D341Med (cell line): ENCODE results near the gene PACRG.
"Not testable (repeated sequence)": the region's sequence is repeated elsewhere in the genome, so short reads cannot be mapped to it uniquely, and the experiment has no call there.

Source experiments
- DNase-seq: peaks from one replicate; pipeline ENCODE4 v3.0.0; 2012; ENCODE audit warnings: low spot score

The PACRG gene

DNA sequence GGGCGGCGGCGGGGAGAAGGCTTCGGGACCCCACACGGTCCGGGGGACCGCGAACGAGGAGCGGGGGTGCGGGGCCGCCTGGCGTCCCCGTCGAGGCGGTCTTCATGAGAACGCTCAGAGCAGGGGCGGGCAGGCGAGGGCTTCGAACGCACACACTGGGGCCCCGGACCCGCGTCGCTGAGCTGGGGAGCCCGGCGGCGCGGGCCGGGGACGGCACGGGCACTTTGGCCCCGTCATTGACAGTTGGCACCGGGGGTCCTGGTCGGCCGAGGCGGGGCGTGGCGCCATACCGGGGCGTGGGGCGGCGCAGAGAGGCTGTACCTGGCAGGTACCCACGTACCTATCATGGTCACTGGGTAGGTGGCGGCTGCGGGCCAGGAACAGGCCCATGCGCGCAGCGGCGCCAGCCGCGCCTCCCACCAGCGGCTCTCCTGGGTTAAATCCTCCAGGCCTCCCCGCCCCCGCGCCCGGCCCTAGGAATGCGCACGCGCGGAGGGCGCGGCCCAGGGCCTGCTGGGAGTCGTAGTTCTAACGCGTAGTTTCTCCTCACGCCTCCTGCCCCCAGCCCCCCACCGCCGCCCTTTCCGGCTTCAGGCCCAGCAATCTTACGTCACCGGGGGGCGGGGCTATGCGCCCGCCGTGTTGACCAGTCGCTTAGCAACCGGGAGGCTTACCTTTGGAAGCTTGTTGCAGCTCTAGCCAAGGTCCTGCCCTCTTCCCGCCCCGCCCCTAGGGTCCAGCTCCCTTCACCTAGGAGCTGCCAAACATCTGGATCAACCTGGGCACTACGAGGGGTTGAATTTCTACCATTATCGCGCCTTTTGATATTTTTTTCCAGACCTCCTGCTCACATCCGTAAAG, at the start of gene PACRG, which contains the start of gene PRKN:
Gene PACRG (plus strand): TSS at position 653 of the 861 bp plus-strand sequence.
Gene PRKN (minus strand): TSS at position 445 of the 861 bp plus-strand sequence.
- DNase-seq, result peak; percentile 99

DNA sequence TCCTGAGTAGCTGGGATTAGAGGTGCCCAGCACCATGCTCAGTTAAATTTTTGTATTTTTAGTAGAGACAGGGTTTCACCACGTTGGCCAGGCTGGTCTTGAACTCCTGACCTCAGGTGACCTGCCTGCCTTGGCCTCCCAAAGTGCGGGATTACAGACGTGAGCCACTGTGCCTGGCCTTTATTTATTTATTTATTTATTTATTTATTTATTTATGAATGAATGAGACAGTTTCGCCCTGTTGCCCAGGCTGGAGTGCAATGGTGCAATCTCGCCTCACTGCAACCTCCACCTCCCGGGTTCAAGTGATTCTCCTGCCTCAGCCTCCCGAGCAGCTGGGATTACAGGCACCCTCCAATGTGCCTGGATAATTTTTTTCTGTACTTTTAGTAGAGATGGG, 48.9 kb upstream of the PACRG start:
- not testable (repeated sequence) for DNase-seq

DNA sequence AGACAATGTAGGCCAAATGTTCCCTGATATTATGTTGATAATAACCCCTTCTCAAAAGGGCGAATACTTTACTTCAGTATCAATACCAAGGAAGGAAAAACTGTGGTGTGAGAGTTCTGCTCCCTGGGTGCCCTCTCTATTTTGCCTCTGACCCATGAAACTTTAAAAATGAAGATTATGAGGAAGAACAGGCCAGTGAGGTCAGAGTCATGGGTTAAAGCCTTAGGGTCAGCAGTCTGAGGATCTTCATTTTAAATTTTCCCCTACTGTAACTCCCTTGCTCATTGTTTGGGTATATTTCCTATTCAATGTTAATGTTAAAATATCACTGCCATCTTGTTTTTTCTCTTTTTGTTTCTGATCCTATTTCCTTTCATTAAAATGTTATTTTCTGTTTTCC, 48.1 kb upstream of the PACRG start:
- DNase-seq, result no peak

DNA sequence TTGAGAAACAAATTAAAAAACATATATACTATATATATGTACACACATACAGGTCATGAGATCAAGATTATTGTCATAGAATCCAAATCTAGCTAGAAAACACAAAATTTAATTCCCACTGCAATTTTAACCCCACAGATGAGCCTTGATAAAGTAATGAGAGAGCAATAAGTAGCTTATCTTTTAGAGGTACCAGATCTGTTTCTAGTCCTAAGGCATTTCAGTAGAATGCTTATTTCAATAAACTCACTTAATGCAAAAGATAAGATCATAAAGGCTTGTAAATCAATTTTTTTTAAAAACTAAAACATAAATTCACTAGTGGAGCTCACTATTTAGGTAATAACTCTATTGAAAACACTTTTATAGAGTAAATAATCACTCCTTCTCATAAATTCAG, 47.4 kb upstream of the PACRG start:
- no peak for DNase-seq

DNA sequence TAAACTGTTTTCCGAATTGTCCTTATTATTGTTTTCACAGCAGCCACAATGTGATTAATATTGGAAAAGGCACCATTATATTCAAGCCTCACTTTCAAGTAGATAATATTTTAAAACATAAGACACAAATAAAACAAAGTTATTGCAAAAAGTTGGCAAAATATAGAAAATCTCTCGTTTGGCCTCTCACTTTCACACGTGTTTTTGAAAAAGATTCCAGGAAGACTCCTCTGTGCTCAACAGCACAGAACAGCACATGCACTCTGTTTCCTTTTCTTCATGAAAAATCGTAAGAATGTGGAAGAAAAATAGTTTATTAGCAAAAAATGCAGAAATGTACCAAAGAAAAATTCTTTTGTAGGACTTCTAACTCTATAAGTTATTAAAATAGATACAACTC, 46.9 kb upstream of the PACRG start:
- DNase-seq, result no peak

DNA sequence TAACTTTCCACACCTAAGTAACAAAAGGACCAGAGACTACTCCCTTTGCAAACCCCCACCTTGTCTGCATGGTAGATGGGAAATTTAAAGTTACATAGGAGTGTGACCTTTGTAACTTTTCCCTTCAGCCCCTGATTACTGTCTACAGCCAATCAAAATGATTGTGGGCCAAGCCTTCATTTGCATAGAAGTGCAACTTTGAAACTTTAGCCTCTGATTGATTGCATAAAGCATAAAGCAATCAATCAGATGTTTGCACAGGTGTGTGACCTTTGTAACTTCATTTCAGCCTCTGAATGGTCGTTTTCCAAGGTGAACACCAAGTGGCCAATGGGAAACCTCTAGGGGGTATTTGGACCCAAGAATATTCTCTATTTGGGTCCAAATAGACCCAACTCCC, 46.3 kb upstream of the PACRG start:
- DNase-seq, result no peak

- no peak for DNase-seq
Observed at GRCh38 chr6:162683135-162683534, 44.6 kb upstream of the PACRG start.

- DNase-seq, result no peak
Observed at GRCh38 chr6:162684052-162684451, 43.7 kb upstream of the PACRG start.

DNA sequence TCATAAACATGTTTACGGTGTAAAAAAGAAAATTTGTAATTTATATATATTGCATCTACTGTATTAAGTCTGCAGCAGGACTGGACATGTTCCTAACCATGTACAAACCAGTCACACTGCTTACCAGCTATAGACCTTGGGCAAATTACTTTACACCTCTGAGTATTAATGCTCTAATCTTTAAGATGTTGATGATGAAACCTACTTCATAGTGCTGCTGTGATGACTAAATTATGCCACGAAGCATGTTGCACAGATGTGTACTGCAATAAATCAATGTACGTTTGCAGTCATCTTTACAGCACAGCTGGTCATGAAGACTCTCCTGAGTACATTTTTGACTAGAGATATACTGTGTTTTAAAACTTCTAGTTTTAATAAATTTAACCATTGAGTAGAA, 42.8 kb upstream of the PACRG start:
- no peak for DNase-seq

DNA sequence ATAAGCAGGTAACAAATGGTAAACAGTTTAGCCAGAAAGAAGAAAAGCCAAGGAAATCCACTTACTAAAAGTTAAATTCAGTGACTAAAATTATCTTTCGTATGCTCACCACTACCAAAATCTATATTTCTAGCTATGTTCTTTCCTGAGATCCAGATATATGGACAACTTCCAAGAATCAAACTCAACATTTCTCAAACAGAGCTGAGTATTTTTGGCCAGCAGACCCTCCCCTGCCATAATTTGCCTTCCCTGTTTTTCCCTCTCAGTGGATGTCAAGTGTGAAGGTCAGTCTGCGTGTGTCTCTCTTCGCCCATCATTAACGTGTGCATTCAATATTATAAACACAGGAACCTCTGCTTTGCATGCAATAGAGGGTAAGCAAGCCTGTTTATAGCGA, 42.2 kb upstream of the PACRG start:
- DNase-seq, result no peak

DNA sequence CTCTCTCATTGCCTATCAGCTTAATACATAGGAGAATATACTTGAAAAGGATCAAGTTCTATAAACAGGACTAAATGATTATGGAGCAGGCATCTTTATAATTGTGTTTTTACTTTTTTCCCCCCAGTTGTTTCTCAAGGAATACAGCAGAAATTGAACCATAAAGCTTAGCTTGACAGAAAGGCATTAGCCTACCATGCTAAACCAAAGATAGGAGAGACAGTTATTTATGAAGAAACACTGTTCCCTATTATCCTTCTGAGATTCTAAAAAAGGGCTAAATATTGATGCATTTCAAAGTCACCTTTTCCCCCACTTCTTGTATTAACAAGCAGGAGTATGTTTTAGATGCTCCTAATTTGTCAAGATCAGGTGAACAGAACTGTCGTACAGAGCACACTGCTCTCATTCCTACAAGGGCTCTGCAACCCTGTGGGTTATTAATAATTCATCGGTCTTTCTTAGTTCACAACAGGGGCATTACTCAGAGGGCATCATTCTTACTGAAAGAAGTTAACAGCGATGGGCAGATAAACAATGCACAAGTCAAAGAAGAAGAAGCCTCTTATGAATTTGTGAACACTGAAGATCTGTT, 38.9 kb upstream of the PACRG start:
- DNase-seq, result no peak

DNA sequence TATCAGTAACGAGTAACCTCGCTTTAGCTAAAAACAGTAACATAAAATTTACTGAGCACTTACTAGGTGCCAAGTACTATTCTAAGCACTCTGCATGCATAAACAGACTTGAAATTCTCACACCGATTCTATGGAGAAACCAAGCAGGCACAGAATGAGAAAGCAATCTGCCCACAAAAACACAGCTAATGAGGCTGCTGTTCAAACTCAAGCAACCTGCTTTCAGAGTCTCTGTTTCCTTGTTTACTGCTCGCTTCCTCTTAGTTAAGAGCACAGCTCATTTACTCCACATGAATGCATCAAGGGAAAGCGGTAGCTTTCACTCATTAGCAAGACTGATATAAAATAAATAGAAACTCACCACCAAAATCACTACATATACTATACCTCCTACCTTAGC, 37.6 kb upstream of the PACRG start:
- no peak for DNase-seq

GRCh38 chr6:162697872-162698403, 29.8 kb upstream of the PACRG start:
- DNase-seq, result no peak

DNA sequence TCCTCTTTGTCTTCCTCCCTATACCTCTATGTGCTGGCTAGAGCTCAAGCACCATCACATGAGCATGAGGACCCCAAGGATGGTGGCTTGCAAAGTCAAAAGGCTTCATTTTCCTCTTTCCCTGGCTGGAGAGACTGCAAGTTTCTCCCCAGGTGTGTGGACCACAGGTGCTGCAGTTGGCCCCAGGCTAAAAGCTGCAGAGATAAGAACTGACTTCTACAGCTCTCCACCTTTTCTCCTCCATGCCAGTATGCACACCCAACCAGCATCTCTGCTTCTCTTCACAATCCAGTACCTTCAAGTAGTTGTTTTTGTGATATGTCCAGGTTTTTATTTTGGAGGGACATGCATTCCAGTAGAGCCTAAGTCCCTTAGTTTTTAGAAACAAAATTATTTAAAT, 29.3 kb upstream of the PACRG start:
- DNase-seq, result no peak

GRCh38 chr6:162699961-162700360, 27.8 kb upstream of the PACRG start:
- no peak for DNase-seq

DNA sequence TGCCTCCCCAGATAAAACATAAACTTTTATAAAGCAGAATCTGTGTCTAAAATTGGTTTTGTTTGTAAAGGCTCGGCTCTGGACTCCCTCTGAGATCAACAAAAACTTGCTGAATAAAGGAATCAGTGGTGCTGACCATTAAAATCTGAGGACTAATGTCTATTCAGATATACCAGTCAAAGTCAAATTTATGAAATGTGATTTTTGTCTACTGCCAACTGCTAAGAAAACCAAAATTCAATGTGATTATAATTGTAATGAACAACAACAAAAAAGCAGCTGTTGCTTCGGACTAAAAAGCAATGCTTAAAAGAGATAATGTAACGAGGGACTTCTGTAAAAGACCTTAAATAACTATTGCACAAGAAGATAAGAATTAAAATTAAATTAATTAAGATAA, 26.8 kb upstream of the PACRG start:
- DNase-seq, result no peak

GRCh38 chr6:162701551-162701950, 26.2 kb upstream of the PACRG start:
- no peak for DNase-seq

GRCh38 chr6:162702446-162702845, 25.3 kb upstream of the PACRG start:
- no peak for DNase-seq

GRCh38 chr6:162704001-162704400, 23.8 kb upstream of the PACRG start:
- no peak for DNase-seq

GRCh38 chr6:162705736-162706135, 22.0 kb upstream of the PACRG start:
- DNase-seq, result no peak

GRCh38 chr6:162706232-162706631, 21.5 kb upstream of the PACRG start:
- DNase-seq, result no peak

GRCh38 chr6:162708971-162709370, 18.8 kb upstream of the PACRG start:
- no peak for DNase-seq

DNA sequence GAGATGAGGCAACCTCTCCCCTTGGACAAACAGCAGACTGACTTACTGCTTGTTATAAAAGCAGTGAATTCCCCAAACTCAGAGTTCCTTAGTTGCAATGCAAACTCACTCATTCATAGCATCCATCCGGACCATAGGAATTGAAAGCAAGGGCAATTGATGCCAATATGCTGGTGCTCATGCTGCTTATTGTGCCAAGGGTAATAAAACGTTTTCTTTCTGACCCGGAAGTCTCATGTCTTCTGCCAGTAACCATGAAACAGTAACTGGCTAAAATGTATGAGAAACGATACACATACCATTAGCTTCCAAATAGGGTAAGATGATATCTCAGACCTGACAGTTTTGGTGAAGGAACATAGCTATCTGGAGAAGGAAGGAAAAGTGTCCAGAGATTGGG, 18.3 kb upstream of the PACRG start:
- no peak for DNase-seq
